HG03342 (cell line): ENCODE results near the gene NKAP.
"Not testable (repeated sequence)": the region's sequence is repeated elsewhere in the genome, so short reads cannot be mapped to it uniquely, and the experiment has no call there.

Source experiments
- ATAC-seq: cut with Tn5 transposase; IDR thresholded peaks from one replicate; pipeline ENCODE4 v1.9.1; 2021; ENCODE audit warnings: mild to moderate bottlenecking, moderate library complexity; ENCODE audit not compliant: unreplicated experiment

The NKAP gene

GRCh38 chrX:119941336-119941735 is 2.2 kb downstream of the NKAP start:
- no peak for ATAC-seq

DNA sequence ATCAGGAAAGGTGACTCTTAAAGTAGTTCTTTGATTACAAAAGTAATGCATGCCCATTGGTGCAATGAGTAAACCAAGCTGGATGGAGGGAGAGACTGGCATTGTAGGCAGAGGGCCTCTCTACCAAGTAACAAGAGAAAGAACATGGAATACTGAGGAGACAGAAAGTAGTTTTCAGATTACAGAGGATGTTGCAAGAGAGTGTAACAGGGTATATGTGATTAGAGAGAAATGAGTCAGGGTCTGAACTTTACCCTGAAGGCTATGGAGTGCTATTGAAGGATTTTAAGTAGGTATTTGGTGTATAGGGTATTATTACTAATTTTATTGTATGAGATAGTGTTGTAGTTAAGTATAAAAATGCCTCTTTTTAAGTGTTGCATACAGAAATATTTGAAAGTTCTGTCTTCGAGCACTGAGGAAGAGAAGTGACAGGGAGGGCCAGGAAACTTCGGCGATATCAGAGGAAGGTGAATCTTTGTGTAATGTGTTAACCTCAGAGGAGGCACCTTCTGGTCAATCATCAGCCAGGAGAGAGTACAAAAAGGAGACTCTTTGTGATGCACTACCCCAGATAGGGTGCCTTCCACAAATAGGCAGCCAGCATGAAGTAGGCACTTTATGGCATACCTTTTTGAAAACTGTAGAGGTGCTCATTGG is 8.2 kb downstream of the NKAP start:
- no peak for ATAC-seq

GRCh38 chrX:119922391-119922790 is 21.2 kb downstream of the NKAP start:
- not testable (repeated sequence) for ATAC-seq

GRCh38 chrX:119919835-119920585 is 23.5 kb downstream of the NKAP start:
- no peak for ATAC-seq

DNA sequence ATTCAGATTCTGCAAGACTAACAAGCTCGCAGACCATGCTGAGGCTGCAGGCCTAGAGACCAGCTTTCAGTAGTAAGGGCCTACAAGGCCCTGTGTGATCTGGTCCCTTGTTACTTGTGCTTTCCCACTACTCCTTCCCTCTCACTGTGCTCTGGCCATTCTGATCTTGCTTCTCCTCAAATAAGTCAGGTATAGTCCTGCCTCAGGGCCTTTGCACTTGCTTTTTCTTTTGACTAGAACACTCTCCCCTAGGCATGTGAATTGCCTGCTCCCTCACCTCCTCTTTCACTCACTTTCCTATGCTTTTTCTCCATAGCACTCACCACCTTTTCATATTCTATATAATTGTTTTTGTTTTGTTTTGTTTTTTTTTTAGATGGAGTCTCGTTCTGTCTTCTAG is 25.7 kb downstream of the NKAP start:
- no peak for ATAC-seq

DNA sequence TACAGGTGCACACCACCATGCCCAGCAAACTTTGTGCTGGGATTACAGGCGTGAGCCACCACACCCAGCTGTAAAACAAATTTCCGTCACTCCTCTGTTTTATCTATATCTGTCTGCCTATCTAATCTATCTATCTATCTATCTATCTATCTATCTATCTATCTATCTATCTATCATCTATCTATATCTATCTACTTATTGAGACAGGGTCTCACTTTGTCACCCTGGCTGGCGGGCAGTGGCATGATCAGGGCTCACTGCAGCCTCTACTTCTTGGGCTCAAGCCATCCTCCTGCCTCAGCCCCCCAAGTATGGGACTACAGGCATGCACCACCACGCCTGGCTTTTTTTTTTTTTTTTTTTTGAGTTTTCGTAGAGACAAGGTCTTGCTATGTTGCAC is 27.2 kb downstream of the NKAP start:
- no peak for ATAC-seq

- no peak for ATAC-seq
Observed at GRCh38 chrX:119900976-119901375, 42.6 kb downstream of the NKAP start.

- ATAC-seq: no peak
Observed at GRCh38 chrX:119899125-119899524, 44.4 kb downstream of the NKAP start.

DNA sequence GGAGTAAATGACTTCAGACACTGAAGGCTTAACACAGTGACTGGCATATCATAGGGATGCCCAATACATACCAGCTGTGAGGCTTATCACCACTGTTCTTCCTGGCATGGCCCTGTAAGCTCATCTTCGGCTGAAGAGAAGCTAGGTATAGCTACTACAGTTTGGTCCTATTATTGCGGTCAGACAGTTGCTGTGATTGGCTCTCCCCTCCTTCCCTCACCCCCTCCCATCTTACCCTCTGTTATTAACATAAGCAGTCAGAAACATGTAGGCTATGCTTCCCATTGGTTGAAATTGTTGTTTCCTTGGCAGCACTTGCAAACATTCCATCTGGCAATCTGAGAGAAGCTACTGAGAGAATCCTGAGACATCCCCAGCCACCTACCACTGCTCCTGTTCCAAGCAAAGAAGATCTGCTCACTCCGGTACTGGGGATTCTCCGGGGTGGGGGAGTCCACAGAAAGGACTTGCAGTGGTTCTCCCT is 47.7 kb downstream of the NKAP start, which contains the start of gene AKAP14:
TSS of gene AKAP14 (plus strand) at position 51 of the 484 bp plus-strand sequence. CDS start 7,331 bp downstream, outside the sequence.
- ATAC-seq: no peak

DNA sequence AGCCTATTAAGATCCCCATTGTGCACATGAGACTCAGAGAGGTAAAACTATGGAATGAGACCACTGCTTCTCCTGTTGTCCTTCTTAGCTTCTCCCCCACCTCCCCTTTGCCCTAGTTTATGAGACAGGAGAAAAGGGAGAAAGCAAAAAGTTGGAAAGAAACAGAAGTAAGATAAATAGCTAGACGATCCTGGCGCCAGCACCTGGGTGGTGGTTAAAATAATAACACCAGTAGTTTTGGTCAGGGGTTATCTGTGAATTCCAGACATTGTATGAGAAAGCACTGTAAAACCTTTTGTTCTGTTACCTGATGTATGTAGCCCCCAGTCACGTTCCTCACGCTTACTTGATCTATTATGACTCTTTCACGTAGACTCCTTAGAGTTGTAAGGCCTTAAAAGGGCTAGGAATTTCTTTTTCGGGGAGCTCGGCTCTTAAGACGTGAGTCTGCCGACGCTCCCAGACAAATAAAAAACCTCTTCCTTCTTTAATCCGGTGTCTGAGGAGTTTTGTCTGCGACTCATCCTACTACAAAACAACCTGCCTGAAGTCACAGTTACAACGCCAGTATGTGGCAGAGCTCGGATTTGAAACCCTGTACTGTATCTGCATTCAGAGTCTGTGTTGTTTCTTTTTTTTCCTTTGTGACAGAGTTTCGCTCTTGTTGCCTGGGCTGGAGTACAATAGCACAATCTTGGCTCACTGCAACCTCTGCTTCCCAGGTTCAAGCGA is 51.4 kb downstream of the NKAP start:
- ATAC-seq: not testable (repeated sequence)

GRCh38 chrX:119890626-119891025 is 52.9 kb downstream of the NKAP start:
- not testable (repeated sequence) for ATAC-seq

- peak; percentile 85 for ATAC-seq
Observed at GRCh38 chrX:119887721-119888425, 55.7 kb downstream of the NKAP start.

DNA sequence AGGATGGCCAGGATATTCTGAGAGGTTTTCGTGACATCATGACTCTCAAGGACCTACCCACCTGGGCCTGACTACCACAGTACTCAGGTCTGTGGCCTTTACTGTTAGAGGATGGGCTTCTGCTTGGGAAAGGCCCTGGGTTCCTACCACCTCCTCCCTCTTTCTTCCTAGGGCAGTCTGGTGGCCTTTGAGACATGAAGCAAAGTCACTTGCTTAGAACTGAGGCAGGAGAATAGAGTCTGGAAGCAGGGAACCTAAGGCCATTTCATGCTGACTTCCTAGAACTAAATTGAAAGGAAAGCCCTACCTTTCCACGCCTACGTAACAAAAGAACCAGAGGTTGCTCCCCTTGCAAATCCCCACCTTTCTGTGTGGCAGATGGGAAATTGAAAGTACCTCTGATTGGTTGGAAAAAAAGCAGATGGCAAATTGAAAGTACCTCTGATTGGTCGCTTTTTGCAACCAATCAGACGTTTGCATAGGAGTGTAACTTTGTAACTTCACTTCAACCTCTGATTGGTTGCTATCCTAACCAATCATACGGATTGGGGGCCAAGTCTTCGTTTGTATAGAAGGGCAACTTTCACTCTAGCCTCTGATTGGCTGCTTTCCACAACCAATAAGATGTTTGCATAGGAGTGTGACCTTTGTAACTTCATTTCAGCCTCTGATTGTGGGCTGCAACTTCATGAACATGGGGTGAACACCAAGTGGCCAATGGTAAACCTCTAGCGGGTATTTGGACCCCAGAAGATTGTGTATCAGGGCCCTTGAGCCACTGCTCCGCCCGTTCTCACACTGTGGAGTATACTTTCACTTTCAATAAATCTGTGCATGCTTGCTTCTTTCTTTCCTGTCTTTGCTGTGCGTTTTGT is 57.8 kb downstream of the NKAP start:
- ATAC-seq: no peak

GRCh38 chrX:119880552-119881437 is 62.8 kb downstream of the NKAP start:
- peak; percentile 87 for ATAC-seq

DNA sequence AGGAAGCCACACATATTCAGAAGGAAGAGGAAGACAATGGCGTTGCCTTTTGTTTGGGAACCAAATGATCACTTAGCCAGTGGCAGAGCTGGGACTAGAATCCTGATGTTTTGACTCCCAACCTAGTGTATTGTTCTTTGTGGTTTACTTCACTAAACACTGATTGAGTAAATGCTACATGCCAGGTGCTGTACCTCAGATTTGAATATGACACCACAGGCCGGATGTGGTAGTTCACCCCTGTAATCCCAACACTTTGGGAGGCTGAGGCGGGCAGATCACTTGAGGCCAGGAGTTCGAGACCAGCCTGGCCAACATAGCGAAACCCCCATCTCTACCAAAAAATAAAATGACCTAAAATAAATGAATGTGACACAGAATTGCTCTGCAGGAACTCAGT is 63.5 kb downstream of the NKAP start:
- ATAC-seq: peak; percentile 40

DNA sequence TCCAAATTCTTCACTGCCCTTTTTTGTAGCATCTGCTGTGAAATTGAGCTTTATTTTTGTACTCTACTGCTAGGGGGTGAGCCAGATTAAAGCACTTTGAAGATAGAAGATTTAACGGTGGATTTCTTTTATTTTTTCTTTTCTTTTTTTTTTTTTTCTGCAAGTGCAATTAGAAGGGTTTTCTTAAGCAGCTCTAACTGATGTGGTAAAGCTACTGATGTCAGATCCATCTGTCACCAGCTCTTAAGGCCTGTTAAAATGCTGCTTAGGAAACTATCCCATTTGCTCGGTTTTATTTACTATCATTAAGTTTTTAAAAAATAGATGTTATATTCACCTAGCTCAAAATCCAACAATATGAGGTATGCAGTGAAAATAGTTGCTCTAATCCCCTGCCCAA is 64.8 kb downstream of the NKAP start:
- no peak for ATAC-seq

- peak; percentile 87 for ATAC-seq
Observed at GRCh38 chrX:119871599-119872395, 71.8 kb downstream of the NKAP start, which contains the start of the genes NDUFA1 and RNF113A. Gene NDUFA1 (plus strand): TSS chrX:119871832. CDS start chrX:119871912, 80 bp downstream. Gene RNF113A (minus strand): TSS chrX:119871733. CDS start chrX:119871613, 120 bp downstream.

GRCh38 chrX:119871245-119871598 is 72.3 kb downstream of the NKAP start:
- ATAC-seq: peak; percentile 31
